Measurements from ENCODE around the gene NLRP12. TPM values are rescaled to one million over a fixed set of nuclear protein-coding genes. Genes with fewer than 3 reads are reported as not detected.
"Not testable (repeated sequence)": the region's sequence is repeated elsewhere in the genome, so short reads cannot be mapped to it uniquely, and the experiment has no call there.

NLRP12 gene
- total RNA-seq, 1 donor: 2.7 TPM

- DNase-seq (ENCODE audit: low read depth in 2 of 3, low spot score in 2 of 3): peak in 2 of 3 donors; percentile 31 to 39
Observed at GRCh38 chr19:53785196-53785889, 38.8 kb downstream of the NLRP12 start.

GRCh38 chr19:53782698-53783097, 41.4 kb downstream of the NLRP12 start:
- DNase-seq (ENCODE audit: low read depth in 2 of 3, low spot score in 2 of 3): no peak

- DNase-seq (ENCODE audit: low read depth in 2 of 3, low spot score in 2 of 3): not testable (repeated sequence)
Observed at GRCh38 chr19:53781332-53781731, 42.8 kb downstream of the NLRP12 start.

GRCh38 chr19:53780506-53780905, 43.6 kb downstream of the NLRP12 start:
- DNase-seq (ENCODE audit: low read depth in 2 of 3, low spot score in 2 of 3): no peak

- DNase-seq (ENCODE audit: low read depth in 2 of 3, low spot score in 2 of 3): no peak
Observed at GRCh38 chr19:53775524-53775923, 48.6 kb downstream of the NLRP12 start.

- not testable (repeated sequence) for DNase-seq (ENCODE audit: low read depth in 2 of 3, low spot score in 2 of 3)
Observed at GRCh38 chr19:53774491-53774890, 49.6 kb downstream of the NLRP12 start.

- DNase-seq (ENCODE audit: low read depth in 2 of 3, low spot score in 2 of 3): no peak
Observed at GRCh38 chr19:53773999-53774398, 50.1 kb downstream of the NLRP12 start.

- peak in 2 of 3 donors; percentile 41 to 78 for DNase-seq (ENCODE audit: low read depth in 2 of 3, low spot score in 2 of 3)
Observed at GRCh38 chr19:53772943-53773342, 51.2 kb downstream of the NLRP12 start.

- DNase-seq (ENCODE audit: low read depth in 2 of 3, low spot score in 2 of 3): no peak
Observed at GRCh38 chr19:53771144-53771543, 53.0 kb downstream of the NLRP12 start.

GRCh38 chr19:53769696-53770309, 54.3 kb downstream of the NLRP12 start:
- not testable (repeated sequence) for DNase-seq (ENCODE audit: low read depth in 2 of 3, low spot score in 2 of 3)

GRCh38 chr19:53768401-53768800, 55.7 kb downstream of the NLRP12 start:
- DNase-seq (ENCODE audit: low read depth in 2 of 3, low spot score in 2 of 3): no peak

GRCh38 chr19:53758991-53759390, 65.1 kb downstream of the NLRP12 start:
- not testable (repeated sequence) for DNase-seq (ENCODE audit: low read depth in 2 of 3, low spot score in 2 of 3)

Small RNA genes lying within 50 kb of the gene (small RNA-seq; reads per million reads assigned to genes)
- not detected for gene AC008753.1
- not detected for gene MIR1283-2
- gene MIR371A: not detected
- gene MIR372: not detected
- gene MIR373: not detected
- not detected for gene MIR516A1
- gene MIR516A2: not detected
- gene MIR519A1: not detected
- not detected for gene MIR521-1
- not detected for gene MIR527
- gene RNU6-1041P: not detected
- gene RNU6-165P: not detected
- not detected for gene RNU6-751P
- gene RNU6-982P: not detected

Other genes with a start within 250 kb of the NLRP12 start
- not detected for gene DPRX, start 192.3 kb downstream of the NLRP12 start, total RNA-seq
- 146 TPM for gene MYADM, start 43.6 kb upstream of the NLRP12 start, total RNA-seq
- under 0.01 TPM for gene PRKCG, start 57.9 kb upstream of the NLRP12 start, total RNA-seq
- not detected for gene CACNG7, start 85.0 kb upstream of the NLRP12 start, total RNA-seq
- under 0.01 TPM for gene CACNG8, start 138.6 kb upstream of the NLRP12 start, total RNA-seq
- 0.27 TPM for gene CACNG6, start 167.3 kb upstream of the NLRP12 start, total RNA-seq
- 2.2 TPM for gene VSTM1, start 239.6 kb upstream of the NLRP12 start, total RNA-seq